HG03521 (cell line): ENCODE results near the gene TMEFF1.

Experiments
- ATAC-seq: cut with Tn5 transposase; IDR thresholded peaks from one replicate; pipeline ENCODE4 v1.9.1; 2021; ENCODE audit warnings: mild to moderate bottlenecking, moderate library complexity; ENCODE audit not compliant: unreplicated experiment

Gene TMEFF1

DNA sequence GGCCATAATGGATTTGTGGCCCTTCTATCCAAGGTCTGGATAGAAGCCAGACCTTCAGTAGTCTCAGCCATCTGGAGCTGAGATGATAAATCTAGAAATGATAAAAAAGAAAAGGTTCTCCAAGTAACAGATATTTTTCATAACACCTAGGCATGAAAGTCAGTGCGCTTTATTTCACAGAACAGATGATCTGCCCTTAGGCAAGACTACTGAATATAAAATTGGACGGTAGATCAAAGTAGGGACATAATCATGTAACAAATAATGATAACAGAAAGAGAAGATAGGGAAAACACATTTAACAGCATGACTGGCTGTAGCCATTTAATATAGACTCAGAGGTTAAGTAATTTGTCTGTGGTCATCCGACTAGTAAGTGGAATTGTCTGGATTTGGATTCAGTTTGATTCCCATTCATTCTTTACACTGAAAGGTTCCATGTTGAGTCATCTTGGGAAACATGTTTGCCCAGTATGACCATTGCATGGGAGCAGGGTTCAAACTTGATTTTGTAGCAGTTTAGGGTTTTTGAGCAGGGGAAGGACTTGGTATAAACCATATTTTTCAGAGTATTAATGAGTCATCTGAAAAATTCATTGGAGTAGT is 100.8 kb downstream of the TMEFF1 start:
- ATAC-seq, result no peak

DNA sequence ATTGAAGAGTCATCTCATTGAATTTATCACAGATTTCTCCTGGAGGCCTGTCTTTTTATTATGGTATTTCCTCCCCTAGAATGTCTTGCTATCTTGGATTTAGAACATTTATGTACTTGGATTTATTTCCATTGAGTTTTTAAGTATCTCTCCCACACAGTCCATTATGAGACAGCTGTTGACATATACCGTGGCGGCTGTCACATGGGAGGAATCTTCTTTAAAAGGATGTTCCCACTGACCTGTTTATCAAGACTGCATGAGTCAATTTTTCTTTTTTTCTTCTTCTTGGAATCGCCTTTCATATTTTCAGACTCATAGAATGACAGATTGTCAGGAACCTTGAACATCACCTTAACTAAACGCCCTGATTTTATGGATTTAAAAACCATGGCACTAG is 102.1 kb downstream of the TMEFF1 start:
- no peak for ATAC-seq

DNA sequence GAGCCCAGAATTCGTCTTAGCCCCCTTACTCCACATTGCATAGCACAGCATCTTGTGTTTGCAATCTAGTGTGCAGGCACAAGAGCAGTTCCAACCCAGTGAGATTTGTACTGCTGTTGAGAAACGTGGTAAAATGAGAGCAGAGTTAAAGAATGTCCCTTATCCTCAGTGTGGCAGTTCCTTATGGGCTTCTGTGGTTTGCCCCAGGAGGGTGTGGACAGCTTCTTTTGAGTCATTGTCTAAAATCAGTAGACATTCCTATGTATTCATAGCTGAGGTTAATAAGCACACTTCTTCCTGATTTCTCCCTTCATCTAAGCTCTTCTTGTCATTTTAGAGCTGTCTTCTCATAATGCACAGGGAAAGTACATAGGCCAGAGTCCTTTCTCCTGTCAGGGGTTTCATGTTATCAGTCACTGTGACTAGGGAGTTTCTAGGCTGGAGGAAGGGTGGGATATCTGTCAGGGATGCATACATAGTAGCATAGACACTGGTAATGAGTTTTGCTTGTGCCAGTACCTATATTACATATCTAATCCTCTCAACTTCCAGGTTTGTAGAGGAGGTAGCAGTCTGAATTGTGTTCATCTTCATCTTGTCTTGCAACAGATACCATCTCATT is 102.9 kb downstream of the TMEFF1 start:
- no peak for ATAC-seq

GRCh38 chr9:100577776-100578448 is 105.0 kb downstream of the TMEFF1 start, which contains the start of gene CAVIN4:
Gene CAVIN4, plus strand, starts transcription at chr9:100578079. Its CDS starts 65 bp downstream, at chr9:100578144.
- no peak for ATAC-seq

GRCh38 chr9:100578610-100579009 is 105.7 kb downstream of the TMEFF1 start:
- no peak for ATAC-seq

- no peak for ATAC-seq
These were observed 106.7 kb downstream of the TMEFF1 start for GRCh38 chr9:100579665-100580064.

DNA sequence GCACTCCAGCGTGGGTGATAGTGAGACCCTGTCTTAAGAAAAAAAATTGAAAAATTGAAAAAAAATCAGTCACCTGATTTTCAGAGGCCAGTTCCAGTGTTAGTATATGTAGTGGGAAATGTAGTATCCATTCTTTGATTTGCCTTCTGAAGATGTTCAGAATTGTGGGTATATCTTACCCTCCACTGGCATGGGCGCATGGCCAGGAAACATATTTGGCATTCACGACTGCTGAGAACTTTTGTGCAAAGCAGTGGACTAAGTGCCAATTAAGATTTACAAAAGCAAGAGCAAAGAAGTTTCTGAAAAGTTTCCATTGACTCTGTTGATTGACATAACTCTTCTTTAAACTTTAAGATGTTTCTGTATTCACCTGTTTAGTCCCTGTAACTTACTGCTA is 107.3 kb downstream of the TMEFF1 start:
- no peak for ATAC-seq

GRCh38 chr9:100581081-100581480 is 108.1 kb downstream of the TMEFF1 start:
- ATAC-seq, result no peak

DNA sequence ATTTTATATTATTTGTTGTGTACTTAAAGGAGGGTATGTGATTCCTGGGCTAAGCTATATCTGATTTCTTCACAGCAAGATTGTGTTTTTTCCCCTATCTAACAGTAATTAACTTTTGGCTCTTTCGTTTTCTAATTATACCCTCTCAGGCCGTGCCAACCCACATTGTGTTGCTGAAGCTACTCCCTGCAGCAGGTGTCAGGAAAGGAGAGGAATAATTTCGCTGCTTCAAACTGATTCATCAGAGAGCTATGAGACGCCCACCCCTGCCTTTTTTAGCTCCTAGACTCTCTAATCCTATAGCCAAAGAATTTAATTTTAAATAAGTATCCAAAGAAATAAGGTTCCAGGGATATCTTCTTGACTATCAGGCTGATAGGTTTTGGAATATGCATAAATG is 108.7 kb downstream of the TMEFF1 start:
- ATAC-seq, result no peak

DNA sequence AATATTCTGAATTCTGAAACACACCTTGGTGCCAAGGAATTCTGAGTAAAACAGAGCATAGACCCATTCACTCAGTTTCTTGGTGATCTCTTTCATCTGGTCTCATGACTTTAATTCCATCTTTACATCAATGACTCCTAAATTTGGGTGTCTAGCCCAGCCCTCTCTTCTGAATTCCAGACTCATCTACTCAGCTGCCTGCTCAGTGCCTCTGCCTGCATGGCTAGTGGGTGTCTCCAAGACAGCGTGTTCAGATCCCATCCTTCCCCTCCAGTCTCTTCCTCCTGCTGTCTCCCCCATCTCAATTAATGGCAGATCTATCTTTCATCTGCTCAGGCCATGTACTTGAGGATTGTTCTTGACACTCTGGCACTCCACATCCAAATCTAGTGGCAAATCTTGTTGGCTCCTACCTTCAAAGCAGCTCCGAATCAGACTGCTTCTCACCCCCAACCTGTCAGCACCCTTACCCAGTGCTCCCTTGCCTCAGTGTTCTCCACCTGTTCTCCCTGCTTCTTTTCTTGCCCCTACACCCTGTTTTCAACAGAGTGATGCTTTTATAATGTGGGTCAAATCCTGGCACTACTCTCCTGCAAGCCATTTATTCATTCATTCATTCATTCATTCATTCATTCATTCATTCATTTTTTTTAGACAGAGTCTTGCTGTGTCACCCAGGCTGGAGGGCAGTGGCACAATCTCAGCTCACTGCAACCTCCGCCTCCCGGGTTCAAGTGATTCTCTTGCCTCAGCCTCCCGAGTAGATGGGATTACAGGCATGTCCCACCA is 110.3 kb downstream of the TMEFF1 start:
- no peak for ATAC-seq

- no peak for ATAC-seq
These were observed 112.0 kb downstream of the TMEFF1 start for GRCh38 chr9:100584951-100585350.

DNA sequence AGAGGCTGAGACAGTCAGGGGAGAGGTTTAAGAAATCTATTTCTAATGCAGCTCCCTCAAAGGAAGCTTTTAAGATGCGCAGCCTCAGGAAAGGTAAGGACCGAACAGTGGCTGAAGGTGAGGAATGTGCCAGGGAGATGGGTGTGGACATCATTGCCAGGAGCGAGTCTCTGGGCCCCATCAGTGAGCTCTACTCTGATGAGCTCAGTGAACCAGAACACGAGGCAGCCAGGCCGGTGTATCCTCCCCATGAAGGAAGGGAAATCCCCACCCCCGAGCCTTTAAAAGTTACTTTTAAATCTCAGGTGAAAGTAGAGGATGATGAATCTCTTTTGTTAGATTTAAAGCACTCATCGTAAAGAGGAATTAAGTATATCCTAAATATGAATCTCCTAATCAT is 113.1 kb downstream of the TMEFF1 start:
- no peak for ATAC-seq

- no peak for ATAC-seq
These were observed 114.4 kb downstream of the TMEFF1 start for GRCh38 chr9:100587375-100587774.

- no peak for ATAC-seq
These were observed 116.6 kb downstream of the TMEFF1 start for GRCh38 chr9:100589582-100589981.

GRCh38 chr9:100590481-100590880 is 117.5 kb downstream of the TMEFF1 start:
- no peak for ATAC-seq

- ATAC-seq, result no peak
These were observed 118.2 kb downstream of the TMEFF1 start for GRCh38 chr9:100591139-100591538.

GRCh38 chr9:100591639-100592412 is 118.9 kb downstream of the TMEFF1 start:
- no peak for ATAC-seq

- ATAC-seq, result no peak
These were observed 122.6 kb downstream of the TMEFF1 start for GRCh38 chr9:100595391-100596199.

- no peak for ATAC-seq
These were observed 124.3 kb downstream of the TMEFF1 start for GRCh38 chr9:100597236-100597635.

GRCh38 chr9:100598641-100599145 is 125.7 kb downstream of the TMEFF1 start:
- ATAC-seq, result peak; percentile 65
